ENCODE data around the gene NPAS3.

DNA sequence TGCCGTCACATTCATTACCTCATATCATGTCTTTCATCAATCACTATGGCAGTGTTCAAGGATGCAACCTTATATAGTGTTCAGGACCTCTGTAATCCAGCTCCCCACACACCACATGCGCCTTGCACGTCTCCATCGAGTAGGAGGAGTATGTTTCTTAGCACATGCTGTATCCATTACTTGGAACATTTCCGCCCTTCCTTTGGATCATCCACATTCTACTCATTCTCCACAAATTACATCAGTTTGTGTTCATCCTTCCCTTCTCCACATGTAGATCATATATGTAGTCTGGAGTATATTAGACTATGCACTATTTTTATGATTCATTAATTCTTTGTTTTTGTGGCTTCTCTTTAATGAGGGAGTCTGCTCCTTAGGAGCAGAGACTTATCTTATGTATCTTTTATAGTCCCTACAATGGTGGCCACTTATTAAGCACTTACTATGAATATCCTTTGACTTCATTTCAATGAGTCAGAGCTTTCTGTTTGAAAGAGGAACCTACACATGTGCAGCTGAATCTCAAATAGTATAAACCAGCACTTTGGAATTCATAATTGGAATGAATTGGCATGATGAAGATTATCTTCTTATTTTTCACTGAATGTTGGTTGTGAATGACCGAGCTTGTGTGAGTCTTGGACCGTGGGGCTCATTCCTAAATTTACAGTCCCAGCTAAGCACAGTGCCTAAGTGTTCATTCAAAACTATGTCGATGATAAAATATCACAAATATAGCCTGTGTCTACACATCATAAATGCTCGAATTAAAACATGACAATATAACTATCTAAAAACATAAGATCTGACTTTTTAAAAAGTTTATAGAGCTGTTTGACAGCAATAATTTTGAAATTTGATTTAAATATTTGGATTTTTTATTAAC is 30.2 kb upstream of the NPAS3 start:
- TF ChIP-seq, protein P1, sequence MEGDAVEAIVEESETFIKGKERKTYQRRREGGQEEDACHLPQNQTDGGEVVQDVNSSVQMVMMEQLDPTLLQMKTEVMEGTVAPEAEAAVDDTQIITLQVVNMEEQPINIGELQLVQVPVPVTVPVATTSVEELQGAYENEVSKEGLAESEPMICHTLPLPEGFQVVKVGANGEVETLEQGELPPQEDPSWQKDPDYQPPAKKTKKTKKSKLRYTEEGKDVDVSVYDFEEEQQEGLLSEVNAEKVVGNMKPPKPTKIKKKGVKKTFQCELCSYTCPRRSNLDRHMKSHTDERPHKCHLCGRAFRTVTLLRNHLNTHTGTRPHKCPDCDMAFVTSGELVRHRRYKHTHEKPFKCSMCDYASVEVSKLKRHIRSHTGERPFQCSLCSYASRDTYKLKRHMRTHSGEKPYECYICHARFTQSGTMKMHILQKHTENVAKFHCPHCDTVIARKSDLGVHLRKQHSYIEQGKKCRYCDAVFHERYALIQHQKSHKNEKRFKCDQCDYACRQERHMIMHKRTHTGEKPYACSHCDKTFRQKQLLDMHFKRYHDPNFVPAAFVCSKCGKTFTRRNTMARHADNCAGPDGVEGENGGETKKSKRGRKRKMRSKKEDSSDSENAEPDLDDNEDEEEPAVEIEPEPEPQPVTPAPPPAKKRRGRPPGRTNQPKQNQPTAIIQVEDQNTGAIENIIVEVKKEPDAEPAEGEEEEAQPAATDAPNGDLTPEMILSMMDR (IDR thresholded peaks at IDR 0.05 in 2 of 3, conservative IDR thresholded peaks at IDR 0.05 in 1 of 3; ENCODE audit: borderline replicate concordance in 1 of 3, insufficient read depth in 1 of 3, low read depth in 2 of 3, low read length in 2 of 3), result no peak
- TF ChIP-seq JUND (IDR thresholded peaks at IDR 0.05) (no peak), POLR2AphosphoS5 (IDR thresholded peaks at IDR 0.05; ENCODE audit: low read depth, low read length) (no peak)
